ENCODE data around the gene PRKAG2.

Gene PRKAG2

GRCh38 chr7:151705636-151706276 lies 171.2 kb downstream of the PRKAG2 start:
- H3K27me3 ChIP-seq (ENCODE audit: control insufficient read depth in 1 of 2, insufficient read depth in 2 of 2, low read length in 2 of 2) = no peaks in the 10 kb centered on the region
- H3K4me3 ChIP-seq (ENCODE audit: low read length in 2 of 2) = peak overlapping the region in 1 of 2 donors; percentile 35
- H3K36me3 ChIP-seq (ENCODE audit: control insufficient read depth in 2 of 2, insufficient read depth in 2 of 2, low read length in 2 of 2) = peaks cover 0 to 12% of the 10 kb centered on the region in 2 donors
- H3K4me1 ChIP-seq (ENCODE audit: control insufficient read depth, insufficient read depth, low read length) = peaks cover 20% of the 10 kb centered on the region
- no peak overlapping the region for H3K9ac ChIP-seq (ENCODE audit: low read length in 2 of 2)
- no peaks in the 10 kb centered on the region for H3K9me3 ChIP-seq (ENCODE audit: control insufficient read depth in 2 of 2, low read length in 2 of 2)
- peak overlapping the region; percentile 31 for H3K27ac ChIP-seq (ENCODE audit: low read length)

- Histone ChIP-seq H3K4me3 (ENCODE audit: low read length in 2 of 2) (peak overlapping the region in 1 of 2 donors; percentile 35), H3K36me3 (ENCODE audit: control insufficient read depth in 2 of 2, insufficient read depth in 2 of 2, low read length in 2 of 2) (peaks cover 0 to 12% of the 10 kb centered on the region in 2 donors), H3K9me3 (ENCODE audit: control insufficient read depth in 2 of 2, low read length in 2 of 2) (no peaks in the 10 kb centered on the region), H3K9ac (ENCODE audit: low read length in 2 of 2) (no peak overlapping the region), H3K27ac (ENCODE audit: low read length) (peak overlapping the region; percentile 31), H3K27me3 (ENCODE audit: control insufficient read depth in 1 of 2, insufficient read depth in 2 of 2, low read length in 2 of 2) (no peaks in the 10 kb centered on the region), H3K4me1 (ENCODE audit: control insufficient read depth, insufficient read depth, low read length) (peaks cover 26% of the 10 kb centered on the region)
These were observed 171.8 kb downstream of the PRKAG2 start for GRCh38 chr7:151704960-151705635.

DNA sequence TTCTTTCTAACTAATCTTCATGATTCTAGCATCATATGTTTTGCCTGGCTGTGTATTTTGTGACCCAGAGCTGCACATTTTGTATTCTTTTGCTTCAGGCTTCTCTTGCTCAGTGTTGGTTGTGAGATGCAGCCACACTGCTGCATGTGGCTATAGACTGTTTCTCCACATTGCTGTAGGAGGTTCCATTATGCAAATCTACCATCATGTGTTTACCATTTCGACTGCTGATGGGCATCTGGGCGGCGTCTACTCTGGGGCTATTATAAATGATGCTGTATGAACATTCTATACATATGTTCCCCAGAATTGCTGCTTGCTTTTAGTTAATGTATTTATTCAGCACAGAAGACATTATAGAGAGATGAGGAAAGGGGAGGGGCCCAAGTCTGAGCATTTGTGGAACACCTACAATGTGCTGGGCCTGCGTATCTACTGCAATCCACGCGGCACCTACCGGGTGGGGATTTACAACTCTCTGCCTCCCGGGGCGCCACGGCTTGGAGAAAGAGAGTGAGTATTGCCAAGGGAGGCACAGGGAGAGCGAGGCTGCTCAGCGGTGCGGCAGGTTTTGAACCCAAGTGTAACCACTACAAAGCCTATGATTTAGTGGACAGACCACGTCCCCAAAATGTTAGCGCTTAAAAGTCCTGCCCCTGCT lies 172.5 kb downstream of the PRKAG2 start:
- H3K4me3 ChIP-seq (ENCODE audit: low read length in 2 of 2) = no peak overlapping the region
- H3K9me3 ChIP-seq (ENCODE audit: control insufficient read depth in 2 of 2, low read length in 2 of 2) = no peaks in the 10 kb centered on the region
- H3K27ac ChIP-seq (ENCODE audit: low read length) = no peak overlapping the region
- no peak overlapping the region for H3K9ac ChIP-seq (ENCODE audit: low read length in 2 of 2)
- peaks cover 0 to 7% of the 10 kb centered on the region in 2 donors for H3K36me3 ChIP-seq (ENCODE audit: control insufficient read depth in 2 of 2, insufficient read depth in 2 of 2, low read length in 2 of 2)
- H3K4me1 ChIP-seq (ENCODE audit: control insufficient read depth, insufficient read depth, low read length) = peaks cover 32% of the 10 kb centered on the region
- H3K27me3 ChIP-seq (ENCODE audit: control insufficient read depth in 1 of 2, insufficient read depth in 2 of 2, low read length in 2 of 2) = no peaks in the 10 kb centered on the region

DNA sequence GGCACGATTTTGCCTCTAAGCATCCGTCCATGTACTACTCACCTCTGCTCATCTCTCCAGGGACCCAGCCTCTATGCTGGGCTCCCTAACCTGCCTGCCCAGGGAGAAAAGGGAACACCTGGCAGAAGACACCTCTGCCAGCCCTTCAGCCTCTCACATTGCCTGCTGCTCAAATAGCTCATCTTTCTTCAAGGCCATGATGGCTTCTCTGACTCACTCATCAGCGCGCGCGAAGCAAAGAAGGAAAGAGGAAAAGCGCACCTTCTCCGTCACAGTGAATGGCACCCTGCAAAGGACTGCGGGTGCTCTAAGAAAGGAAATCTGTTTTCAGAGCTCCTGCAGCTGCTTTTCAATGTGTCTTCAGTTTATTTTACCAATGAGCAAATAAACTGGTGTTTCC lies 174.0 kb downstream of the PRKAG2 start:
- Histone ChIP-seq H3K27ac (ENCODE audit: low read length) (no peak overlapping the region), H3K4me3 (ENCODE audit: low read length in 2 of 2) (no peak overlapping the region), H3K36me3 (ENCODE audit: control insufficient read depth in 2 of 2, insufficient read depth in 2 of 2, low read length in 2 of 2) (peaks cover 0 to 2% of the 10 kb centered on the region in 2 donors), H3K4me1 (ENCODE audit: control insufficient read depth, insufficient read depth, low read length) (peaks cover 38% of the 10 kb centered on the region), H3K9me3 (ENCODE audit: control insufficient read depth in 2 of 2, low read length in 2 of 2) (no peaks in the 10 kb centered on the region), H3K9ac (ENCODE audit: low read length in 2 of 2) (no peak overlapping the region), H3K27me3 (ENCODE audit: control insufficient read depth in 1 of 2, insufficient read depth in 2 of 2, low read length in 2 of 2) (no peaks in the 10 kb centered on the region)

DNA sequence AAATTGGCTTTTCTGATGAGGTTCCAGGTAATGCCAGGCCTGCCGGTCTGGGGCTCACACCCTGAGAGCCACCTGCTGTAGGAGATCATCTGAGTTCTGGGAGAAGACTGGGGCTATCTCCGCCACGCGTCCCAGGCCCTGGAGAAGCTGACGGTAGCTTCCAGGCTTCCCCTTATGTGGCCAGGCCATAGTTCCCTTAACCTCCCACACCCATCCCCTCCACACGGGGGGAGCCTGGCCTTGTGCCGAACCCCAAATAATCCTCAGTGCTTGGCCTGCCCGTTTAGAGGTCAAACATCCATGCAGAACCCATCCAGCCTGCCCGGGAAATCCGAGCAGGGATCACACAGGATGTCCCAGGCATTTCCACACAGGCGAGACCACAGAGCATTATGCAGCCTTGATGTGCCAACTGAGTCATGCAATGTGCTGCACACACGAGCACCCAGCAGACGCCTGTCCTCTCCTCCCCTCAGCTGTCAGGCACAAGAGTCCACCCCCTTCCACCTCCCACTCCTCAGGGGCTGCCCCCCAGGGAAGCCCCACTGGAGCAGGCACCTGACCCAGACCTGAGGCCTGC lies 176.2 kb downstream of the PRKAG2 start:
- H3K27me3 ChIP-seq (ENCODE audit: control insufficient read depth in 1 of 2, insufficient read depth in 2 of 2, low read length in 2 of 2) = no peaks in the 10 kb centered on the region
- peaks cover 0 to 2% of the 10 kb centered on the region in 2 donors for H3K36me3 ChIP-seq (ENCODE audit: control insufficient read depth in 2 of 2, insufficient read depth in 2 of 2, low read length in 2 of 2)
- peaks cover 44% of the 10 kb centered on the region for H3K4me1 ChIP-seq (ENCODE audit: control insufficient read depth, insufficient read depth, low read length)
- H3K4me3 ChIP-seq (ENCODE audit: low read length in 2 of 2) = peak overlapping the region in 1 of 2 donors; percentile 57
- no peaks in the 10 kb centered on the region for H3K9me3 ChIP-seq (ENCODE audit: control insufficient read depth in 2 of 2, low read length in 2 of 2)
- peak overlapping the region in 1 of 2 donors; percentile 50 for H3K9ac ChIP-seq (ENCODE audit: low read length in 2 of 2)
- H3K27ac ChIP-seq (ENCODE audit: low read length) = peak overlapping the region; percentile 84

DNA sequence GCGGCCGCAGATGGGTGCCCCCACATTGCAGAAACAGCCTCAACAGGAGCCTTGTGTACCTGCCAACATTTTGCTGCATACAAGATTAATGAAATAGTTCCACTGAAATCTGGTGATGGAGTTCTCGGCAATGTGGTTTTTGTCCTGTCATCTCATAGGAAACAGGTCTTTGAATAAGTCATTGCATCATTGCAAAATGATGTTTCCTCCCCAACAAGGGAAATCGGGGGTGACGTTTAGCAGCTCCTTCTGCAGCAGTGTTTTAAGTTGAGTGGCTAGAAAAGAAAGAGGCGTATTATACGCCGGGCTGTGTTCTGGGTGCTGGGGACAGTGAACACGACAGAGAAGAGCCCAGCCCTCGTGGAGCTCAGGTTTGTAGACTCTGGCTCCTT lies 177.0 kb downstream of the PRKAG2 start:
- H3K4me1 ChIP-seq (ENCODE audit: control insufficient read depth, insufficient read depth, low read length) = peaks cover 47% of the 10 kb centered on the region

GRCh38 chr7:151699147-151699927 lies 177.6 kb downstream of the PRKAG2 start:
- H3K27ac ChIP-seq (ENCODE audit: low read length) = peak overlapping the region; percentile 84
- no peaks in the 10 kb centered on the region for H3K27me3 ChIP-seq (ENCODE audit: control insufficient read depth in 1 of 2, insufficient read depth in 2 of 2, low read length in 2 of 2)
- H3K9me3 ChIP-seq (ENCODE audit: control insufficient read depth in 2 of 2, low read length in 2 of 2) = no peaks in the 10 kb centered on the region
- peak overlapping the region; percentile 41 to 57 for H3K4me3 ChIP-seq (ENCODE audit: low read length in 2 of 2)
- H3K9ac ChIP-seq (ENCODE audit: low read length in 2 of 2) = peak overlapping the region; percentile 42 to 47
- peaks cover 0 to 2% of the 10 kb centered on the region in 2 donors for H3K36me3 ChIP-seq (ENCODE audit: control insufficient read depth in 2 of 2, insufficient read depth in 2 of 2, low read length in 2 of 2)
- H3K4me1 ChIP-seq (ENCODE audit: control insufficient read depth, insufficient read depth, low read length) = peaks cover 52% of the 10 kb centered on the region

More for the DNA sequence above, 177.0 kb downstream of the PRKAG2 start:
- Histone ChIP-seq H3K36me3 (ENCODE audit: control insufficient read depth in 2 of 2, insufficient read depth in 2 of 2, low read length in 2 of 2) (peaks cover 0 to 2% of the 10 kb centered on the region in 2 donors), H3K4me3 (ENCODE audit: low read length in 2 of 2) (peak overlapping the region; percentile 14 to 57), H3K27me3 (ENCODE audit: control insufficient read depth in 1 of 2, insufficient read depth in 2 of 2, low read length in 2 of 2) (no peaks in the 10 kb centered on the region), H3K9ac (ENCODE audit: low read length in 2 of 2) (peak overlapping the region; percentile 50 to 60), H3K27ac (ENCODE audit: low read length) (peak overlapping the region; percentile 84), H3K9me3 (ENCODE audit: control insufficient read depth in 2 of 2, low read length in 2 of 2) (no peaks in the 10 kb centered on the region)

DNA sequence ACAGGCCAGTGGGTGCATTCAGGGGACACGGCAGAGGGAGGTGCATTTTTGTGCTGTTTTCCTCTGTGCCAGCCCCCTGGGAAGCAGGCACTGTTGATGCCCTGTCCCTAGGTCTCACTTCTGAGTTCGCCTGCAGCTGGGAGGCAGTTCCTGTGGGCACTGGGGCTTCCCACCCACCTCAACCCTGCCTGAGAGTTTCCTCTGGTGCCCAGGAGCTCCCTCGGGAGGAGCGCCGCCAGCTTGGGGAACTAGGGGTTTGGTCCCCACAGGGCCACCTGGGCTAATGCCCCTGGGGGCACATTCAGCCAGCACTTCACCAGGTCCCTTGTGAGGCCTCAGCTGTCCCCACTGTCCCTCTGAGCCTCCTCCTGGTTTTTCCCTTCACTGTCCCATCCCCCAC lies 179.0 kb downstream of the PRKAG2 start:
- Histone ChIP-seq H3K9me3 (ENCODE audit: control insufficient read depth in 2 of 2, low read length in 2 of 2) (no peaks in the 10 kb centered on the region), H3K27ac (ENCODE audit: low read length) (no peak overlapping the region), H3K36me3 (ENCODE audit: control insufficient read depth in 2 of 2, insufficient read depth in 2 of 2, low read length in 2 of 2) (peaks cover 0 to under 1% of the 10 kb centered on the region in 2 donors), H3K4me1 (ENCODE audit: control insufficient read depth, insufficient read depth, low read length) (peaks cover 53% of the 10 kb centered on the region), H3K27me3 (ENCODE audit: control insufficient read depth in 1 of 2, insufficient read depth in 2 of 2, low read length in 2 of 2) (no peaks in the 10 kb centered on the region), H3K4me3 (ENCODE audit: low read length in 2 of 2) (no peak overlapping the region), H3K9ac (ENCODE audit: low read length in 2 of 2) (no peak overlapping the region)

GRCh38 chr7:151697515-151697895 lies 179.4 kb downstream of the PRKAG2 start:
- Histone ChIP-seq H3K4me1 (ENCODE audit: control insufficient read depth, insufficient read depth, low read length) (peaks cover 53% of the 10 kb centered on the region), H3K9ac (ENCODE audit: low read length in 2 of 2) (no peak overlapping the region), H3K36me3 (ENCODE audit: control insufficient read depth in 2 of 2, insufficient read depth in 2 of 2, low read length in 2 of 2) (no peaks in the 10 kb centered on the region), H3K27ac (ENCODE audit: low read length) (no peak overlapping the region), H3K27me3 (ENCODE audit: control insufficient read depth in 1 of 2, insufficient read depth in 2 of 2, low read length in 2 of 2) (no peaks in the 10 kb centered on the region), H3K4me3 (ENCODE audit: low read length in 2 of 2) (no peak overlapping the region), H3K9me3 (ENCODE audit: control insufficient read depth in 2 of 2, low read length in 2 of 2) (no peaks in the 10 kb centered on the region)

Data from stomach smooth muscle (tissue), 2 donors.